RWPE1 (cell line): ENCODE data around the gene BANP.
"Not testable (repeated sequence)": the region's sequence is repeated elsewhere in the genome, so short reads cannot be mapped to it uniquely, and the experiment has no call there.

Experiments
- CTCF ChIA-PET: fragments of 350-600 bp; sonication (Branson Sonifier 250); formaldehyde crosslinking; extraction: SDS; loops from one replicate; lab custom pipeline; 2021; lab: Yijun Ruan, JAX
- POLR2A ChIA-PET: fragments of 400-600 bp; formaldehyde crosslinking; extraction: SDS; loops from one replicate; lab custom pipeline; 2020; ENCODE audit warnings: antibody characterized with exemption; ENCODE audit not compliant: low non-redundant PET; lab: Yijun Ruan, JAX
- DNase-seq: peaks from one replicate; pipeline ENCODE4 v3.0.0; 2012; ENCODE audit warnings: low spot score
- H3K27ac ChIP-seq: fragments of 450-650 bp; 2 replicates; pipeline ENCODE4 v1.5.1; 2017
- CTCF ChIP-seq: fragments of 450-650 bp; conservative IDR thresholded peaks from 2 replicates; pipeline ENCODE4 v1.5.1; 2017; ENCODE audit warnings: low read depth, mild to moderate bottlenecking

BANP gene

DNA sequence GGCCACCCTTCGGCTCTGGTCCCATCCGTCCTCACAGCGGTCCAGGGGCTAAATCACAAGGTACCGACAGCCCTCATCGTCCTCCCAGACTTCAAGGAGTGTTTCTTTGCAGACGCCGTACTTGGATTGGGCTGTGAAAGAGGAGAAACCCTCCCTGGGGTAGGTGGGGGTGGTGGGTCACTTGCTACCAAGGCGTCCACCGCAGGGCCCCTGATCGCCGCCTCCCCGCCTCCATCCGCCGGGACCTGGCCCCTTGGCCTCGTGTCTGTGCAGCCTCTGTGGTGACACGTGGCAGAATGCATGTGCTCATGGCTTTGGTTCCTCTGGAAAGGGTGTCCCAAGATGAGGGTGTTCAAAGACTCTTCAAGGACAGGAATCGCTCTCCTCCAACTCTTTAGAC is 151.4 kb downstream of the BANP start:
- no peak overlapping the region for H3K27ac ChIP-seq
- TF ChIP-seq CTCF, result no peak
- POLR2A ChIA-PET, result no interaction called here
- CTCF ChIA-PET, result interaction anchor here (0.7 kb wide), 1 partner anchor 335 kb away, joined by 3 read pairs; no protein-coding TSS in a partner anchor
- DNase-seq, result no peak

- ChIA-PET CTCF (no interaction called here), POLR2A (no interaction called here)
- no peak overlapping the region for H3K27ac ChIP-seq
- TF ChIP-seq CTCF, result no peak
- no peak for DNase-seq
Observed at GRCh38 chr16:88103011-88103410, 151.8 kb downstream of the BANP start.

DNA sequence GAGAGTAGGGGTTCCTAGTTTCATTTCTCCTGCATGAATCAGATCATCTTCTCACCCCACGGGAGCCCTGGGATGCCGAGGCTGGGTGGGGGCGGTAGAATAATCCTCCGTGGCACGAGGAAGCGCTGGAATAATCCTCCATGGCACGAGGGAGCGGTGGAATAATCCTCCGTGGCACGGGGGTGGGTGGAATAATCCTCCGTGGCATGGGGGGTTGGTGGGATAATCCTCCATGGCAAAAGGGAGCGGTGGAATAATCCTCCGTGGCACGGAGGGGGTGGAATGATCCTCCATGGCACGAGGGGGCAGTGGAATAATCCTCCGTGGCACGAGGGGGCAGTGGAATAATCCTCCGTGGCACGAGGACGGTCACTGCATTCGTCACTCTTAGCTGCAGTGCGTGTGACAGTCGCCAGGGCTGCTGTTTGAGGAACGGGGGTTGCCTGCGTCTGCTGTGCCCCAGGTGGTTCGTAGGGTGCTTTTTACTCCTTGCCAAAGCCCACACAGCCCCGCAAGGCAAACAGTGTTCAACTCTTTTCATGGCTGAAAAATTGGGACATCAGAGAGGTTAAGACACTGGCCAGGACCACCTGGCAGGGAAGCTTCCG is 152.5 kb downstream of the BANP start:
- no peak overlapping the region for H3K27ac ChIP-seq
- no peak for DNase-seq
- CTCF ChIA-PET, result no interaction called here
- POLR2A ChIA-PET, result no interaction called here
- no peak for TF ChIP-seq CTCF

- H3K27ac ChIP-seq, POLR2A ChIA-PET, CTCF ChIA-PET, DNase-seq: not testable (repeated sequence)
Observed at GRCh38 chr16:88104363-88104762, 153.1 kb downstream of the BANP start.

GRCh38 chr16:88105574-88106140 is 154.4 kb downstream of the BANP start:
- DNase-seq, CTCF ChIA-PET, POLR2A ChIA-PET, H3K27ac ChIP-seq: not testable (repeated sequence)

- POLR2A ChIA-PET, CTCF ChIA-PET, DNase-seq, H3K27ac ChIP-seq: not testable (repeated sequence)
Observed at GRCh38 chr16:88106566-88106965, 155.3 kb downstream of the BANP start.

DNA sequence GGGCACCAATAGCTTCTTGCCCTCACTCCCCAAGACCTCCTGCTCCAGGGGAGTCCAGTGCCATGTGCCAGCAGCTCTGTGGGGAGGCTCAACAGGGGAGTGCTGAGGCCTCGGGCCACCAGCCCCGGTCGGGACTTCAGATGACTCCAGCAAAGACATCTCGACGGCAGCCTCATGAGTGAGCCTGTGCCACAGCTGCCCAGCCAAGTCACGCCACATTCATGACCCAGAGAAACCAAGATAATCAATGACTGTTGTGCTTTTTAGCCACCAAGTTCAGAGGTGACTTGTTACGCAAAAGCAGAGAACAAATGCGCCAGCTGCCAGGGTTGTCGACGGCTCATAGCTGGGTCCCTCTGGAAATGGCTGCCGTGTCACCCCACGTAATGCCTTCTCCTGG is 157.5 kb downstream of the BANP start:
- POLR2A ChIA-PET, result no interaction called here
- H3K27ac ChIP-seq, result no peak overlapping the region
- no peak for DNase-seq
- CTCF ChIA-PET, result no interaction called here
- no peak for TF ChIP-seq CTCF

- CTCF ChIA-PET, H3K27ac ChIP-seq, DNase-seq, POLR2A ChIA-PET: not testable (repeated sequence)
Observed at GRCh38 chr16:88109726-88110621, 158.7 kb downstream of the BANP start.

- DNase-seq, POLR2A ChIA-PET, CTCF ChIA-PET, H3K27ac ChIP-seq: not testable (repeated sequence)
Observed at GRCh38 chr16:88110875-88111494, 159.8 kb downstream of the BANP start.

DNA sequence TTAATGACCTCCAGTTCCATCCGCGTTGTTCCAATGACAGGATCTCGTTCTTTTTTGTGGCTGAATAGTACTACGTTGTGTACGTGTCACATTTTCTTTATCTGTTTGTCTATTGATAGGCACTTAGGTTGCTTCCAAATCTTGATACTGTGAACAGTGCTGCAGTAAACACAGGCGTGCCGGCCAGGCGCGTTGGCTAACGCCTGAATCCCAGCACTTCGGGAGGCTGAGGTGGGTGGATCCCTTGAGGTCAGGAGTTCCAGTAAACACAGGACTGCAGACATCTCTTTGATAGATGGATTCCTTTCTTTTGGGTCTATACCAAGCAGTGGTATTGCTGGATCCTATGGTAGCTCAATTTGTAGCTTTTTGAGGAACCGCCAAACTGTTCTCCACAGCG is 160.7 kb downstream of the BANP start:
- CTCF ChIA-PET, POLR2A ChIA-PET, H3K27ac ChIP-seq, DNase-seq: not testable (repeated sequence)
